ENCODE results near the gene ATR. TPM values are rescaled to one million over a fixed set of nuclear protein-coding genes. Genes with fewer than 3 reads are reported as not detected.

The ATR gene
- total RNA-seq, 1 experiment from 2014 or later: 24.7 TPM

DNA sequence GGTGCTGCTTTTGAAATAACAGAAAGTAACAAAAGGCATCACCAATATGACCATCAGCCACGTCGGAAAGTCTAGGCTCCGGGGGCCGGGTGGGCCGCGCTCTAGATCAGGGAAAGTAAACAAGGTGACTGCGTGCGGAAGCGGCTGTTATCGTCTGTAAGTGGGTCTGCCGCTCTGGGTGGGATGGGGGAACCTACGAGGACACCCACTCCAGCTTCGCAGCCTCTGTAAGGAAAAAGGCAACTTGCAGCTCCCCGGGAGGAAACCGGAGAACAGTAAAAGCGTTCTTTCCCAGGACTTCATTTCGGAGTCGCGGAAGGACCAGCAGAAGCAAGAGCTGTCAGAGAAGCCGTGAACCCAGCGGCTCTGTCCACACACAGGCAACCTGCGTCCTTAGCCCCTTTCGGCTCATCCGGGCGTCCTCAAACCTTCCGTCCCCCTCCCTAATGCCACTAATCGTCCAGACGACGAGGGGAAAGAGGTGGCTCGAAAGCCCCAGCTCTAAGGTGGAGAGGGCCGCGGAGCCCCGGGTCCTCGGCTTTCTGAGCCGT, 131.2 kb downstream of the ATR start:
- peaks cover 7% of the 10 kb centered on the region; the same call in 1 of the 2 replicates for H4K20me1 ChIP-seq (ENCODE audit: insufficient read depth)
- H3K9me2 ChIP-seq (ENCODE audit: insufficient read depth): no peaks in the 10 kb centered on the region
- H3K4me3 ChIP-seq (replicated peaks in 1 of 2; ENCODE audit: low read depth in 1 of 2, low read length in 2 of 2): peak overlapping the region; percentile 95 to 96
- no TSS peak for BruUV-seq (replicated peaks)
- POLR2A ChIA-PET: no interaction called here
- CTCF ChIA-PET: no interaction called here
- H3K9me3 ChIP-seq (ENCODE audit: control insufficient read depth in 1 of 2, insufficient read depth in 1 of 2, low read depth in 1 of 2, low read length in 2 of 2): no peaks in the 10 kb centered on the region
- peaks cover 9 to 18% of the 10 kb centered on the region in 2 experiments; a peak in 3 of 4 replicates for H3K4me1 ChIP-seq (ENCODE audit: control insufficient read depth in 1 of 2, insufficient read depth in 2 of 2, low read length in 2 of 2)
- intact Hi-C loops (cut with micrococcal nuclease): loop anchor here (10.0 kb wide), 1 partner anchor 547 kb away; no protein-coding TSS in a partner anchor
- H3K9ac ChIP-seq (ENCODE audit: low read length): peak overlapping the region; percentile 90
- no peak for TF ChIP-seq CBX3 (IDR thresholded peaks at IDR 0.05; ENCODE audit: low read depth)
- TF ChIP-seq, protein P1, sequence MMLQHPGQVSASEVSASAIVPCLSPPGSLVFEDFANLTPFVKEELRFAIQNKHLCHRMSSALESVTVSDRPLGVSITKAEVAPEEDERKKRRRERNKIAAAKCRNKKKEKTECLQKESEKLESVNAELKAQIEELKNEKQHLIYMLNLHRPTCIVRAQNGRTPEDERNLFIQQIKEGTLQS (IDR thresholded peaks at IDR 0.05): no peak
- TF ChIP-seq EGR1 (IDR thresholded peaks at IDR 0.05; ENCODE audit: low read depth): no peak
- TF ChIP-seq ELF1 (IDR thresholded peaks at IDR 0.05; ENCODE audit: borderline replicate concordance, low read depth): no peak
- no peak for TF ChIP-seq POLR2AphosphoS5 (IDR thresholded peaks at IDR 0.05; ENCODE audit: low read depth, low read length)
- no peak for TF ChIP-seq JUND (IDR thresholded peaks at IDR 0.05)
- TF ChIP-seq, protein P2, sequence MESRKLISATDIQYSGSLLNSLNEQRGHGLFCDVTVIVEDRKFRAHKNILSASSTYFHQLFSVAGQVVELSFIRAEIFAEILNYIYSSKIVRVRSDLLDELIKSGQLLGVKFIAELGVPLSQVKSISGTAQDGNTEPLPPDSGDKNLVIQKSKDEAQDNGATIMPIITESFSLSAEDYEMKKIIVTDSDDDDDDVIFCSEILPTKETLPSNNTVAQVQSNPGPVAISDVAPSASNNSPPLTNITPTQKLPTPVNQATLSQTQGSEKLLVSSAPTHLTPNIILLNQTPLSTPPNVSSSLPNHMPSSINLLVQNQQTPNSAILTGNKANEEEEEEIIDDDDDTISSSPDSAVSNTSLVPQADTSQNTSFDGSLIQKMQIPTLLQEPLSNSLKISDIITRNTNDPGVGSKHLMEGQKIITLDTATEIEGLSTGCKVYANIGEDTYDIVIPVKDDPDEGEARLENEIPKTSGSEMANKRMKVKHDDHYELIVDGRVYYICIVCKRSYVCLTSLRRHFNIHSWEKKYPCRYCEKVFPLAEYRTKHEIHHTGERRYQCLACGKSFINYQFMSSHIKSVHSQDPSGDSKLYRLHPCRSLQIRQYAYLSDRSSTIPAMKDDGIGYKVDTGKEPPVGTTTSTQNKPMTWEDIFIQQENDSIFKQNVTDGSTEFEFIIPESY (IDR thresholded peaks at IDR 0.05; ENCODE audit: extremely low read depth, insufficient replicate concordance, low read length): no peak
- TF ChIP-seq FOSL1 (IDR thresholded peaks at IDR 0.05; ENCODE audit: low read depth): no peak
- TF ChIP-seq SP1 (IDR thresholded peaks at IDR 0.05; ENCODE audit: low read depth): no peak
- no peak for TF ChIP-seq RAD21 (IDR thresholded peaks at IDR 0.05; ENCODE audit: low read depth)
- peaks cover 47% of the 10 kb centered on the region for H3K79me2 ChIP-seq (ENCODE audit: insufficient read depth, low read length)
- RAD21 ChIA-PET (ENCODE audit: low non-redundant PET in 1 of 2, low total read pairs in 2 of 2, uncharacterized antibody in 2 of 2, unreplicated experiment in 2 of 2): no interaction called here
- peak; percentile 15 for DNase-seq (ENCODE audit: low read depth, low spot score)
- no peaks in the 10 kb centered on the region for H3K27me3 ChIP-seq (ENCODE audit: insufficient read depth, low read length)
- H3K36me3 ChIP-seq (ENCODE audit: control insufficient read depth in 1 of 2, insufficient read depth in 2 of 2, low read length in 2 of 2): no peaks in the 10 kb centered on the region; a peak in 1 of 4 replicates
- peak overlapping the region; percentile 52 for H3K27ac ChIP-seq (ENCODE audit: low read depth, low read length)
- ATAC-seq: peak; percentile 64
- H2AFZ ChIP-seq (ENCODE audit: low read depth, low read length, poor library complexity, severe bottlenecking): peak overlapping the region; percentile 77
- peak overlapping the region; percentile 93 for H3K4me2 ChIP-seq (ENCODE audit: low read length)

All from HCT116 (cell line).